Adipose tissue (tissue), 3 donors: Measurements from ENCODE around the gene ABCC1. TPM values are rescaled to one million over a fixed set of nuclear protein-coding genes. Genes with fewer than 3 reads are reported as not detected.

Source experiments
- H3K27ac ChIP-seq: one replicate; pipeline ENCODE4 v1.5.1; 2013; ENCODE audit warnings: low read depth, low read length
- WGBS, 3 donors: extraction: QIAGEN DNeasy Blood & Tissue Kit; methylation state at CpG; one replicate each; pipeline ENCODE4 v1.1.7; 2013; 5-methylcytosine and 5-hydroxymethylcytosine counted together
- polyA plus RNA-seq, 3 donors: library from polyadenylated mRNA; stranded (reverse); fragments of 200-250 nt; gene quantifications; one replicate each; pipeline ENCODE4 v1.2.3, GENCODE V29; 2013
- donor health status: healthy with polysubstance abuse.
- donor health status: Bipolar disorder and iron deficiency.
- donor health status: healthy.

Gene ABCC1
- polyA plus RNA-seq, 3 donors, result 5.3 to 6.9 (median 6.9) TPM

- WGBS, 3 donors, result 48 to 63% (median 53%) methylated on average over 5 of the region's 5 CpGs
- H3K27ac ChIP-seq, result no peak overlapping the region
Observed at GRCh38 chr16:15961060-15961511, 11.7 kb downstream of the ABCC1 start.

- WGBS, 3 donors, result 69 to 76% (median 74%) methylated on average over 4 of the region's 4 CpGs
Observed at GRCh38 chr16:15961571-15962090, 12.2 kb downstream of the ABCC1 start.

GRCh38 chr16:15963307-15963910 lies 14.0 kb downstream of the ABCC1 start:
- WGBS, 3 donors, result 80 to 86% (median 84%) methylated on average over 5 of the region's 5 CpGs

More at GRCh38 chr16:15961571-15962090, 12.2 kb downstream of the ABCC1 start:
- no peak overlapping the region for H3K27ac ChIP-seq

GRCh38 chr16:15966420-15966819 lies 17.0 kb downstream of the ABCC1 start:
- 42 to 80% (median 79%) methylated on average over 5 of the region's 5 CpGs for WGBS, 3 donors
- H3K27ac ChIP-seq, result no peak overlapping the region

More at GRCh38 chr16:15963307-15963910, 14.0 kb downstream of the ABCC1 start:
- H3K27ac ChIP-seq, result no peak overlapping the region

GRCh38 chr16:15966836-15967546 lies 17.6 kb downstream of the ABCC1 start:
- H3K27ac ChIP-seq, result no peak overlapping the region

GRCh38 chr16:15967655-15968315 lies 18.4 kb downstream of the ABCC1 start:
- no peak overlapping the region for H3K27ac ChIP-seq
- 95 to 97% (median 96%) methylated on average over 11 of the region's 11 CpGs for WGBS, 3 donors

More at GRCh38 chr16:15966836-15967546, 17.6 kb downstream of the ABCC1 start:
- 45 to 53% (median 48%) methylated on average over 5 of the region's 5 CpGs for WGBS, 3 donors

- WGBS, 3 donors, result 88 to 96% (median 93%) methylated on average over 3 of the region's 3 CpGs
- H3K27ac ChIP-seq, result no peak overlapping the region
Observed at GRCh38 chr16:15970202-15970601, 20.8 kb downstream of the ABCC1 start.

- WGBS, 3 donors, result 83 to 99% (median 87%) methylated on average over 7 of the region's 7 CpGs
- H3K27ac ChIP-seq, result no peak overlapping the region
Observed at GRCh38 chr16:15970743-15971439, 21.5 kb downstream of the ABCC1 start.

- H3K27ac ChIP-seq, result no peak overlapping the region
- 59 to 90% (median 65%) methylated on average over 9 of the region's 9 CpGs for WGBS, 3 donors
Observed at GRCh38 chr16:15971440-15971815, 22.0 kb downstream of the ABCC1 start.

- no peak overlapping the region for H3K27ac ChIP-seq
- WGBS, 3 donors, result 50 to 69% (median 68%) methylated on average over 2 to 3 of the region's 3 CpGs
Observed at GRCh38 chr16:15972046-15972868, 22.8 kb downstream of the ABCC1 start.

- 75 to 80% (median 79%) methylated on average over 5 of the region's 5 CpGs for WGBS, 3 donors
- H3K27ac ChIP-seq, result no peak overlapping the region
Observed at GRCh38 chr16:15973421-15973820, 24.0 kb downstream of the ABCC1 start.

GRCh38 chr16:15974057-15974456 lies 24.6 kb downstream of the ABCC1 start:
- WGBS, 3 donors, result 70 to 90% (median 73%) methylated on average over 2 of the region's 2 CpGs
- H3K27ac ChIP-seq, result no peak overlapping the region

- peak overlapping the region; percentile 26 for H3K27ac ChIP-seq
- WGBS, 3 donors, result 64 to 87% (median 66%) methylated on average over 5 of the region's 5 CpGs
Observed at GRCh38 chr16:15975172-15975571, 25.8 kb downstream of the ABCC1 start.

GRCh38 chr16:15976225-15976812 lies 26.9 kb downstream of the ABCC1 start:
- H3K27ac ChIP-seq, result peak overlapping the region; percentile 6
- WGBS, 3 donors, result 67 to 77% (median 75%) methylated on average over 5 of the region's 5 CpGs

- H3K27ac ChIP-seq, result peak overlapping the region; percentile 6
- 60 to 82% (median 64%) methylated on average over 7 of the region's 7 CpGs for WGBS, 3 donors
Observed at GRCh38 chr16:15976929-15977637, 27.7 kb downstream of the ABCC1 start.

- no peak overlapping the region for H3K27ac ChIP-seq
- WGBS, 3 donors, result 47 to 92% (median 87%) methylated on average over 3 of the region's 3 CpGs
Observed at GRCh38 chr16:15979801-15980200, 30.4 kb downstream of the ABCC1 start.

GRCh38 chr16:15980329-15980728 lies 30.9 kb downstream of the ABCC1 start:
- H3K27ac ChIP-seq, result no peak overlapping the region
- 70 to 91% (median 75%) methylated on average over 3 of the region's 3 CpGs for WGBS, 3 donors
